Activated naive CD4-positive, alpha-beta T cell treated with anti-CD3 and anti-CD28 coated beads for 36 hours (primary cell): ENCODE results near the gene RS1. TPM values are rescaled to one million over a fixed set of nuclear protein-coding genes. Genes with fewer than 3 reads are reported as not detected.
A peak's percentile ranks its signal among the peaks of the same experiment; 100 is the strongest.

Experiments
- CTCF ChIA-PET: fragments of 350-600 bp; sonication (Branson Sonifier 250); formaldehyde crosslinking; loops from one replicate; lab custom pipeline; 2021; ENCODE audit warnings: antibody characterized with exemption; lab: Charles Lee
- DNase-seq: peaks from one replicate; pipeline ENCODE4 v3.0.0-alpha.2; 2020
- H3K27ac Mint-ChIP-seq: one replicate; pipeline ENCODE4 v1.8.0; 2021; ENCODE audit warnings: mild to moderate bottlenecking, mixed read lengths
- H3K27me3 Mint-ChIP-seq: one replicate; pipeline ENCODE4 v1.8.0; 2021; ENCODE audit warnings: low read depth, mixed read lengths
- H3K36me3 Mint-ChIP-seq: one replicate; pipeline ENCODE4 v1.8.0; 2021; ENCODE audit warnings: low read depth, mixed read lengths
- H3K4me1 Mint-ChIP-seq: one replicate; pipeline ENCODE4 v1.8.0; 2021; ENCODE audit warnings: low read depth, mixed read lengths
- H3K4me3 Mint-ChIP-seq: one replicate; pipeline ENCODE4 v1.8.0; 2021; ENCODE audit warnings: mild to moderate bottlenecking, moderate library complexity, mixed read lengths
- H3K9me3 Mint-ChIP-seq: one replicate; pipeline ENCODE4 v1.8.0; 2021; ENCODE audit warnings: mixed read lengths
- intact Hi-C: fragments of 100-400 bp; cut with micrococcal nuclease; formaldehyde crosslinking; loops from one replicate; pipeline ENCODE4 v1.15.1; 2023
- total RNA-seq, 2 experiments: library from RNA; stranded (reverse); gene quantifications; one replicate each; pipeline ENCODE4 v1.2.3, GENCODE V29; 2021

The RS1 gene
- total RNA-seq, 2 experiments from 2014 or later = not detected

DNA sequence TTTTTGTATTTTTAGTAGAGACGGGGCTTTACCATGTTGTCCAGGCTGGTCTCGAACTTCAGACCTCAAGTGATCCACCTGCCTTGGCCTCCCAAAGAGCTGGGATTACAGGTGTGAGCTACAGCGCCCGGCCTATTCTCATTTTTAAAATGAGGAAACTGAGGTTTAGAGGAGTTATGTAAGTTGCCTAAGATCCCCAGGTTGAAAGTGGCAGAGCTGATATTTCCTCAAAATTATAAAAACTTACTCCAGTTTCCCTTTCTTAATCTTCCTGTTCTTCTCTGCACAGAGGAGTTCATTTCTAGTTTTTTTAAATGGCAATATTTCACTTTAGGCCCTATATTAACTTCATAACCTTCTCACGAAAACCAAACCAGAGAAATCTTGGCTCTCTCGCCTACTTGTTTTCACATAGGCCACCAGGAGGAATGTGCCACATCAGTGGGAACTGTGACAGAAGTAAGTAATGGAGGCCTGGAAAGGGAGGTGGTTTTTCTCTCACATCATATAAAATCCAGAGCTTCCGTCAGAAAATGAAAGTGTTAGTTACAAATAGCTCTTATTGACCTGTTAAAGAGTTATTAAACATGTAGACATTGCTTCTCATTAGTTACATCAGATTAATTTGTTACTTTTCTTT lies 16.1 kb upstream of the RS1 start:
- no peaks in the 10 kb centered on the region for H3K9me3 Mint-ChIP-seq
- H3K4me3 Mint-ChIP-seq = no peak overlapping the region
- no peaks in the 10 kb centered on the region for H3K36me3 Mint-ChIP-seq
- H3K27me3 Mint-ChIP-seq = no peaks in the 10 kb centered on the region
- intact Hi-C loops = no loop called here
- CTCF ChIA-PET = no interaction called here
- H3K27ac Mint-ChIP-seq = no peak overlapping the region
- no peak for DNase-seq
- H3K4me1 Mint-ChIP-seq = no peaks in the 10 kb centered on the region

DNA sequence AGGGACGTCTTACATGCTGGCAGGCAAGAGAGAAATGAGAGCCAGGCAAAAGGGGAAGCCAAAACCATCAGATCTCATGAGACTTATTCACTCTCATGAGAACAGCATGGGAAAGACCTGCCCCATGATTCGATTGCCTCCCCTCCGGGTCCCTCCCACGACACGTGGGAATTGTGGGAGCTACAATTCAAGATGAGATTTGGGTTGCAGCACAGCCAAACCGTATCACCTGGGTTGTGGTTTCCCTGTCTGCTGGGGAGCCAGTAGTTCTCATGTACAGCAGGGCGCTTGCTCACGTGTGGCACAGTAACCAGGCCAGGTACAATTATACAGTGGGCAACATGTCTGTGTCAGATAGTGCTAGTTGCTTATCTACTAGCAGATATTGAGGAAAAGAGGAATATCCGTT lies 11.1 kb upstream of the RS1 start:
- Mint-ChIP-seq H3K36me3 (no peaks in the 10 kb centered on the region), H3K27ac (no peak overlapping the region), H3K4me3 (no peak overlapping the region), H3K27me3 (no peaks in the 10 kb centered on the region), H3K4me1 (no peaks in the 10 kb centered on the region), H3K9me3 (no peaks in the 10 kb centered on the region)
- DNase-seq = no peak
- intact Hi-C loops = no loop called here
- CTCF ChIA-PET = no interaction called here

DNA sequence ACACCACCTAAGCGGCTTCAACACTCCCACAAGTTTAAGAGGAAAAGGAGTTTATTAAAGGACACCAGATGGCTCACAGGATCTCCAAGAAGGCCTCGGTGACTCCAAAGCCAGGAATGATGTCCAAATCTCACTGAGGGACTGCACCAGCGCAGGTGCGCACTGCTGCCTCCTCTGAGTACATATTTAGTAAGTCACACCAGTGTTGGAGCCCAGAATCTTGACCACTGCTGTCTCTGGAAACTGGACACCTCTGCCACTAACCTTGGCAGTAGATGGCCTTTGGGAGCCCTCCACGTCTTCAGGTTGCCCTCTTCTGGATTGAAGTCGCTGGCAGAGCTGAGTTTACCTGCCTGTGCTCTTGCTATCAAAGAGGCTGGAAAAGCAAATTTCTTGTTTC lies 10.1 kb upstream of the RS1 start:
- no peaks in the 10 kb centered on the region for H3K36me3 Mint-ChIP-seq
- DNase-seq = no peak
- H3K27me3 Mint-ChIP-seq = no peaks in the 10 kb centered on the region
- H3K4me1 Mint-ChIP-seq = peaks cover 3% of the 10 kb centered on the region
- no peaks in the 10 kb centered on the region for H3K9me3 Mint-ChIP-seq
- intact Hi-C loops = no loop called here
- CTCF ChIA-PET = no interaction called here
- H3K27ac Mint-ChIP-seq = no peak overlapping the region
- no peak overlapping the region for H3K4me3 Mint-ChIP-seq

DNA sequence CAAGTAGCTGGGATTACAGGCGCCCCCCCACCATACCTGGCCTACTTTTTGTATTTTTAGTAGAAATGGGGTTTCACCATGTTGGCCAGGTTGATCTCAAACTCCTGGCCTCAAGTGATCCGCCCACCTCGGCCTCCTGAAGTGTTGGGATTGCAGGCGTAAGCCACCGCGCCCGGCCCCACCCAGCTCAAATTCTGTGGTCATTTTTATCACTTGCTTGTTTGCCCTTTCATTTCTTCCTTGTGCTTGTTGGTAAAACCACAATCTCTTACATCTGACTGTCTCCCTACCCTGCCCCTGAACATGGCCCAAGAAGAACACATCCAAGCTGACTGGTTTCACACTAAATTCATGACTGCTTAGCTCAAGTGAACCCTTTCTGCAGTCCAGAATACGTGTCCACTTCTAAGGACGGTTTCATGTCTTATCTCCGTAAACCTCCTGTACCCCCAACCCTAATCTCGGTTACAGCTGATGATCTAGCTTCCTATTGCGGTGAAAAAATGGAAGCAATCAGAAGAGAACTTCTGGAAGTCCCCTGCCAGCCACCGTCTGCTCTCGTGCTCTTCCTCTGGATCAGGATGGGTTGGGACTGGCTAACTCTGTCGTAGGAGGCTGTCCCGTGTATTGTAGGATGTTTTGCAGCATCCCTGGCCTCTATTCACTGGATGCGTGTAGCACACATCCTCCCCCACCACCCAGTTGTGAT lies 5.4 kb upstream of the RS1 start:
- H3K27ac Mint-ChIP-seq = no peak overlapping the region
- CTCF ChIA-PET = no interaction called here
- no peaks in the 10 kb centered on the region for H3K9me3 Mint-ChIP-seq
- H3K4me3 Mint-ChIP-seq = no peak overlapping the region
- H3K36me3 Mint-ChIP-seq = no peaks in the 10 kb centered on the region
- intact Hi-C loops = loop anchor here (10.0 kb wide), 1 partner anchor 943 kb away; the partner anchor contains the start of gene SCML1
- no peaks in the 10 kb centered on the region for H3K27me3 Mint-ChIP-seq
- DNase-seq = no peak
- peaks cover 8% of the 10 kb centered on the region for H3K4me1 Mint-ChIP-seq

DNA sequence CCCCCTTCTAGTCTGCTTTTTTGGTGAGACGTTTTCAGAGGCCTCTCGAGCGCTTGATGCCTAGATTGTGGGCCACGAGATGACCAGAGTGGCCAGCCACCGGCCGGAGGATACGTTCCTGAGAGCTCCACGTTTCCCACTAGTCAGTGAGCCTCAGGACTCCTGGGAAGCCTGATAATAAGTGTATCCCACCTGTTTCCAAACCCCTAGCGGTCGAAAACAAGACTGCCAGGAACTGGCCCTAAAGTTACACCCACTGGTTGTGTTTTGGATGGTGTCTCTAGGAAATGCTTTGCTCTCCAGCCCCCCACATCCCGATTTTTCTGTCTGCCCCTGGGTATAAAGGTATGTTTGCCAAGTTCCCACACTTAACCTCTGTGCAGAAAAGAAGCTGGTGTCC lies 4.6 kb upstream of the RS1 start:
- CTCF ChIA-PET = no interaction called here
- intact Hi-C loops = loop anchor here (10.0 kb wide), 1 partner anchor 942 kb away; the partner anchor contains the start of gene SCML1
- Mint-ChIP-seq H3K36me3 (no peaks in the 10 kb centered on the region), H3K4me3 (peak overlapping the region; percentile 15), H3K27me3 (no peaks in the 10 kb centered on the region), H3K9me3 (no peaks in the 10 kb centered on the region), H3K4me1 (peaks cover 8% of the 10 kb centered on the region), H3K27ac (no peak overlapping the region)
- no peak for DNase-seq

DNA sequence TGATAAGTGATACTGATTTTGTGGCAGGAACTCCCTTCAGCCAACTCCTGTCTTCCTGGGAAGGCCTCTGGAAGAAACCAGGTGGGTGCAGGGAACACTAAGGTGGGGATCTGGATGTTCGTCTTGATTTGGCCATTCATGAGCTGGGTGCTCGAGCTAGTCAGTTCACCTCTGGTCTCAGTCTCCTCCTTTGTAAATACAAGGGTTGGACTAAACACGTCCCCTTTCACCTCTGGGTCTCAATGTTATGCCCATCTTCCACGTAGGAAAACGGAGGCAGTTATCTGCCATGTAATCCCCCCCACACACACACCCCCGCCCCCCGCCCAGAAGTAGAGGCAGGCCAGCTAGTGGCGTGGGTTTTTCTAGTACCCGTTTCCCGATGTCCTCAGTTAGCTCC lies 4.1 kb upstream of the RS1 start:
- Mint-ChIP-seq H3K9me3 (no peaks in the 10 kb centered on the region), H3K4me3 (peak overlapping the region; percentile 54), H3K27ac (peak overlapping the region; percentile 73), H3K4me1 (peaks cover 8% of the 10 kb centered on the region), H3K27me3 (no peaks in the 10 kb centered on the region), H3K36me3 (no peaks in the 10 kb centered on the region)
- intact Hi-C loops = loop anchor here (10.0 kb wide), 1 partner anchor 941 kb away; the partner anchor contains the start of gene SCML1
- CTCF ChIA-PET = no interaction called here
- no peak for DNase-seq

DNA sequence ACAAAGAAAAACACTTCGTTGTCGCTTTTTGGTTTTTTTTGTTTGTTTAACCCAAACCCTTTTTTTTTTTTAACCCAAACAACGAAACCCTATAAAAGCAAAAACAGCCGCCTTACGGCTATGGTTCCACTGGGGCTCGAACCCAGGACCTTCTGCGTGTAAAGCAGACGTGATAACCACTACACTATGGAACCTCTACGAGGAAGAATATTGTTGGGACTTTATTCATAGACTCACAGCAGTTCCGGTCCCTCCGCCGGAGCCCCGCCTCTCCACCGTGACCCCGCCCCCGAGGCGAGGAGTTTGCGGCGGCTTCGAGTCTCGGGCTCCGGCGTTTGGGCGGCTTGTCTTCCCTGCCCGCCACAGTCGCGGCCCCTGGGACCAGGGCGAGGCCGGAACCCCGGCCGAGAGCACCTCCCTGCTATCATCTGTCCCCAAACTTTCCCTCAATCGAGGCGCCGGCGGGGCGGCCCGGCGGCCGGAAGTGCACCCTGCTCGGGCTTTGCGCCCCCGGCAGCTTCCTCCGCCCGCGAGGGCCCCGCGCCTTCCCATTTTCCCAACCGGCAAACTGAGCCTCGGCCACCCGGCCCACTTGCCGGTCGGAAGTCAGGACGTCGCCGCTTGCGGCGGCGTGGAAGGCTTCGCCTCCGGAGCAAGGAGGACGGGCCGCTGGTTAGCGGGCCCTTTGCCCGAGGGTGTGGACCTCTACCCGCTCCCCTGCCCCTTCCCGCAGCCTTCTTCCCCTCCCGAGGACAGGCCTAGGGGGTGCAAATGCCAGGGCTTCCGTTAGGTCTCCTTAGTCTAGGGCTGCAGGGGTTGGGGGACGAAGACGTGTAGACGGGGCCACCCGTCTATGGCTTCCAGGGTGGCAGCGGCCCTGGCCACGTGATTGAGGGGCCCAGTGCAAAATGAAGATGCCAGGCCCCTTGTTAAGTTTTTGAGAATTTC lies 3.2 kb upstream of the RS1 start:
- intact Hi-C loops = loop anchor here (1.0 to 10.0 kb wide), 5 partner anchors 211 to 940 kb away; partner anchors contain the start of genes CDKL5, PDHA1 and SCML1
- CTCF ChIA-PET = no interaction called here
- peaks cover 8% of the 10 kb centered on the region for H3K4me1 Mint-ChIP-seq
- H3K27ac Mint-ChIP-seq = peak overlapping the region; percentile 75
- no peaks in the 10 kb centered on the region for H3K27me3 Mint-ChIP-seq
- H3K36me3 Mint-ChIP-seq = no peaks in the 10 kb centered on the region
- DNase-seq = peak; percentile 72
- H3K9me3 Mint-ChIP-seq = no peaks in the 10 kb centered on the region
- peak overlapping the region; percentile 67 for H3K4me3 Mint-ChIP-seq

DNA sequence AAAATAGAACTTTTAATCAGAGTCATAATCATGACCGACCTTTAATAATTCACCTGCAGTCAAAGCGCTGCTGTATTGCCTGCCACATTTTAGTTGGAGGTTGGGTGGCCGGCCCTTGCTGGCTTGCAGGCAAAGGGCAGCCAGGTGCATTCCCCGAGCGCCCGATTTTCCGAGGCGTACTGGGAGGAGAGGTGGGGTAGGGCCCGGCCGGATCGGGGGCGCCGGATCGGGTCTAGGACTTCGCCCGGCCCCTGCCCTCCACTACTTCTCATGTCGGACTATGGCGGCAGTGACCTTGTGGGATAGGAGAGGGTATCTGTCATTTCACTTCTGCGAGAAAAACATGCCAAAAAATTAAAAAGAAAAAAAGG lies 2.5 kb upstream of the RS1 start:
- Mint-ChIP-seq H3K27ac (peak overlapping the region; percentile 75), H3K9me3 (no peaks in the 10 kb centered on the region)
- intact Hi-C loops = loop anchor here (1.0 to 10.0 kb wide), 4 partner anchors 212 to 940 kb away; partner anchors contain the start of genes CDKL5 and SCML1

DNA sequence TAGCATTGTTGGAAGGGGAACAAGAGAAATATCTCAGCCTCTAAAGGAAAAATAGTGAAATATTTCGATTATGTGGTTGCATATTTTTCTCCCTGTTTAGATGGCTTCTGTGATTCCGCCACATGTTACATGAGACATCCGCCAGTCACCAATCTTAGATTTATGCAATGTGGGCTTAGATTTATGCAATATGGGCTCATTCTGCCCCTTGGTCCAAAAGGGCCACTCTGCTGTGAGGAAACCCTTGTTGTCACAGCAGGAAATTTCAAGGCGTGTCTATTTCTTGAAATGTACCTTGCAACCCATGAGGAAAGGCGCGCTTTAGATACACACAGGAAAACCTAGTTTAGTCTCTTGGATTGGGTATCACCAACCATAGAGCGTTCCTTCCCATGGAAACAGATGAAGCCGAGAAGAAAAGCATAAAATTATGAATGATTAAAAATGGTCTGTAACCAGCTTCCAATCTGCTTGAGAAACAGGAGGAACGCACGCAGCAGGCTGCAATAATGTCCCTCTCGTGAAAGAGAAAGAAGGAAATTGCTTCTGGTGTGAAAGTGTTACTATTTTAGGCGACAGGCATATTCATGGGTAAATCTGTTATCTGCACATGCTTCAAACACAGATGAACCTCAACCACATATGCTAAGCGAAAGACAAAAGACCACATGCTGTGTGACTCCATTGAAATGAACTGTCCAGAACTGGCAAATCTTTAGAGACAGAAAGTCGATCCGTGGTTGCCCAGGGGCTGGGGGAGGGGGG lies 3.7 kb downstream of the RS1 start:
- H3K4me1 Mint-ChIP-seq = peaks cover 6% of the 10 kb centered on the region
- intact Hi-C loops = no loop called here
- CTCF ChIA-PET = no interaction called here
- no peak overlapping the region for H3K27ac Mint-ChIP-seq
- H3K27me3 Mint-ChIP-seq = no peaks in the 10 kb centered on the region
- H3K4me3 Mint-ChIP-seq = peak overlapping the region; percentile 43
- H3K36me3 Mint-ChIP-seq = no peaks in the 10 kb centered on the region
- no peaks in the 10 kb centered on the region for H3K9me3 Mint-ChIP-seq
- no peak for DNase-seq

More for the DNA sequence above, 2.5 kb upstream of the RS1 start:
- no peaks in the 10 kb centered on the region for H3K36me3 Mint-ChIP-seq
- CTCF ChIA-PET = no interaction called here
- DNase-seq = no peak
- H3K4me3 Mint-ChIP-seq = peak overlapping the region; percentile 67
- peaks cover 8% of the 10 kb centered on the region for H3K4me1 Mint-ChIP-seq
- H3K27me3 Mint-ChIP-seq = no peaks in the 10 kb centered on the region

DNA sequence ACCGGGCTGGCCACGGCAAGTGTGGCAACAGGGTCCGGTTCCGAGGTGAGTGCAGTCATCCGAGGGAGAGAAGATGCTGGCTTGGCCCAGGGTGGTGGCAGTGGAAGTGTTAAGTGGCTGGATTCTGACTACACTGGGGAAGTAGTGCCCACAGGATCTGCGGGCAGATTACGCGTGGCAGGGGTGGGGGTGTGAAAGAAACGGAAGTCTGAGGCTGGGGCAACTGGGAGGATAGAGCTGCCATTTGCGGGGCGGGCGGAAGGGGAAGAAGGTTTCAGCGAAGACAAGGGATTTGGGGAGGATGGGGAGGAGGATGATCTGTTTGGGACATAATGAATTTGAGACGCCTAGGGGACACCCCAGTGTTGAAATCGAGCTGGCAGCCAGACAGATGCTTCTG lies 5.3 kb downstream of the RS1 start:
- H3K27me3 Mint-ChIP-seq = no peaks in the 10 kb centered on the region
- H3K9me3 Mint-ChIP-seq = no peaks in the 10 kb centered on the region
- intact Hi-C loops = no loop called here
- no peak overlapping the region for H3K4me3 Mint-ChIP-seq
- no peak for DNase-seq
- CTCF ChIA-PET = no interaction called here
- peaks cover 6% of the 10 kb centered on the region for H3K4me1 Mint-ChIP-seq
- H3K27ac Mint-ChIP-seq = no peak overlapping the region
- H3K36me3 Mint-ChIP-seq = no peaks in the 10 kb centered on the region

DNA sequence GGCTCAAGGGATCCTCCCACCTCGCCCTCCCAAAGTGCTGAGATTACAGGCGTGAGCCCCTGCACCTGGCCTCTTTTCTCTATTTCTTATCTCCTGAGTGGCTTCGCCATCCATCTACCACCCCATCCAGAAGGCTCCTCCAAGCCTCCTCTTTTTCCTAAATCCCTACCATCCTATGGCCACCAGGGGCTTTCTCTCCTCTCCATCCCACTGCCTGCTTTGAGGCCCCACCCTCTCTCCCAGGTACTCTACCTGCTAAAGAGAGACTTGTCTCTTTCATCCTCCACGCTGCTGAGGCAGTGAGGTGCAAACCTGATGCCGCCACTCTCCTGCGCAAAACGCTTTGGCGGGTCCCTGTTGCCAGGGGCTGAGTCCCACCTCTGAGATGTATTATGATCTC lies 7.0 kb downstream of the RS1 start:
- no peaks in the 10 kb centered on the region for H3K9me3 Mint-ChIP-seq
- intact Hi-C loops = no loop called here
- H3K27ac Mint-ChIP-seq = no peak overlapping the region
- peaks cover 6% of the 10 kb centered on the region for H3K4me1 Mint-ChIP-seq
- CTCF ChIA-PET = no interaction called here
- DNase-seq = no peak
- no peaks in the 10 kb centered on the region for H3K27me3 Mint-ChIP-seq
- no peaks in the 10 kb centered on the region for H3K36me3 Mint-ChIP-seq
- H3K4me3 Mint-ChIP-seq = no peak overlapping the region

DNA sequence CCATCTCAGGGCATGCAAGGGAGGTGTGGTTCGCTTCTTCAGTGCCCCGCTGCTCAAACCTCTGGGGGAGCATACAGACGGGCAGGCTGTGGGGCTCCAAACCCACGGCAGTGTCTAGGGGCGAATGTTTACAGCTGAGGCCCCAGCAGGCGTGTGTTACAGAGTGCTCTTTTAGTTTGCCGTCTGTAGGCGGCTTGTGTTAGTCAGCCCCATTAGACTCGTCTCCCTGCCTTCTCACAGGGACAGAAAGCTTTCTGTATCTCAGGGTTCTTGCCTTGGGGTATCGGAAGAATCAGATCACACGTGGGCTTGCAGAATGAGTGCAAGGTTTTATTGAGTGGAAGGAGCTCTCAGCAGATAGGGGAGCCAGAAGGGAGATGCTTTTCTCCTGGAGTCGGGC lies 10.6 kb downstream of the RS1 start:
- CTCF ChIA-PET = no interaction called here
- H3K27me3 Mint-ChIP-seq = no peaks in the 10 kb centered on the region
- no peaks in the 10 kb centered on the region for H3K9me3 Mint-ChIP-seq
- no peak overlapping the region for H3K4me3 Mint-ChIP-seq
- intact Hi-C loops = no loop called here
- DNase-seq = no peak
- no peaks in the 10 kb centered on the region for H3K4me1 Mint-ChIP-seq
- no peak overlapping the region for H3K27ac Mint-ChIP-seq
- no peaks in the 10 kb centered on the region for H3K36me3 Mint-ChIP-seq
